ENCODE measurements around the gene RXRB. TPM values are rescaled to one million over a fixed set of nuclear protein-coding genes. Genes with fewer than 3 reads are reported as not detected.

Gene RXRB
- total and polyA plus RNA-seq, 2 of the 13 experiments (the other 11 are each of a cell fraction or from before 2014, with no cell fraction given), result 26.7 to 55.7 TPM

- TF ChIP-seq XRCC5 (optimal IDR thresholded peaks at IDR 0.05; ENCODE audit: low read length) (peak; percentile 67), ZNF335 (CRISPR knock-in tag; IDR thresholded peaks at IDR 0.05) (no peak), SIN3A (IDR thresholded peaks at IDR 0.05; ENCODE audit: borderline replicate concordance, low read depth, low read length) (peak; percentile 8; the same call in 1 of the 2 replicates), ISL2 (CRISPR knock-in tag; IDR thresholded peaks at IDR 0.05) (peak; percentile 87), MIER3 (CRISPR knock-in tag; IDR thresholded peaks at IDR 0.05; ENCODE audit: borderline replicate concordance) (peak; percentile 96; the same call in 1 of the 2 replicates), BRD4 (CRISPR knock-in tag; IDR thresholded peaks at IDR 0.05) (peak; percentile 98), ADNP (CRISPR knock-in tag; IDR thresholded peaks at IDR 0.05) (no peak), FOXC1 (CRISPR knock-in tag; IDR thresholded peaks at IDR 0.05; ENCODE audit: borderline replicate concordance) (peak; percentile 76), ZMYM2 (CRISPR knock-in tag; IDR thresholded peaks at IDR 0.05) (peak; percentile 66; the same call in 1 of the 2 replicates), BCL6 (CRISPR knock-in tag; IDR thresholded peaks at IDR 0.05) (peak; percentile 47; the same call in 1 of the 2 replicates), ZNF816 (CRISPR knock-in tag; IDR thresholded peaks at IDR 0.05; ENCODE audit: borderline replicate concordance) (peak; percentile 68; the same call in 1 of the 2 replicates), ZNF687 (CRISPR knock-in tag; IDR thresholded peaks at IDR 0.05) (peak; percentile 92), ZNF766 (CRISPR knock-in tag; IDR thresholded peaks at IDR 0.05; ENCODE audit: borderline replicate concordance) (peak; percentile 77; the same call in 1 of the 2 replicates), CAMTA2 (CRISPR knock-in tag; IDR thresholded peaks at IDR 0.05; ENCODE audit: borderline replicate concordance) (0 out of 2 replicates have a peak, but pooled peaks have one; percentile 52)
- TF ChIP-seq, protein P1, sequence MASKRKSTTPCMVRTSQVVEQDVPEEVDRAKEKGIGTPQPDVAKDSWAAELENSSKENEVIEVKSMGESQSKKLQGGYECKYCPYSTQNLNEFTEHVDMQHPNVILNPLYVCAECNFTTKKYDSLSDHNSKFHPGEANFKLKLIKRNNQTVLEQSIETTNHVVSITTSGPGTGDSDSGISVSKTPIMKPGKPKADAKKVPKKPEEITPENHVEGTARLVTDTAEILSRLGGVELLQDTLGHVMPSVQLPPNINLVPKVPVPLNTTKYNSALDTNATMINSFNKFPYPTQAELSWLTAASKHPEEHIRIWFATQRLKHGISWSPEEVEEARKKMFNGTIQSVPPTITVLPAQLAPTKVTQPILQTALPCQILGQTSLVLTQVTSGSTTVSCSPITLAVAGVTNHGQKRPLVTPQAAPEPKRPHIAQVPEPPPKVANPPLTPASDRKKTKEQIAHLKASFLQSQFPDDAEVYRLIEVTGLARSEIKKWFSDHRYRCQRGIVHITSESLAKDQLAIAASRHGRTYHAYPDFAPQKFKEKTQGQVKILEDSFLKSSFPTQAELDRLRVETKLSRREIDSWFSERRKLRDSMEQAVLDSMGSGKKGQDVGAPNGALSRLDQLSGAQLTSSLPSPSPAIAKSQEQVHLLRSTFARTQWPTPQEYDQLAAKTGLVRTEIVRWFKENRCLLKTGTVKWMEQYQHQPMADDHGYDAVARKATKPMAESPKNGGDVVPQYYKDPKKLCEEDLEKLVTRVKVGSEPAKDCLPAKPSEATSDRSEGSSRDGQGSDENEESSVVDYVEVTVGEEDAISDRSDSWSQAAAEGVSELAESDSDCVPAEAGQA (IDR thresholded peaks at IDR 0.05; ENCODE audit: low read depth), result peak; percentile 95
- TF ChIP-seq, protein P1 (CRISPR knock-in tag; IDR thresholded peaks at IDR 0.05; ENCODE audit: borderline replicate concordance), result peak; percentile 92; the same call in 1 of the 2 replicates
- TF ChIP-seq, protein P2, sequence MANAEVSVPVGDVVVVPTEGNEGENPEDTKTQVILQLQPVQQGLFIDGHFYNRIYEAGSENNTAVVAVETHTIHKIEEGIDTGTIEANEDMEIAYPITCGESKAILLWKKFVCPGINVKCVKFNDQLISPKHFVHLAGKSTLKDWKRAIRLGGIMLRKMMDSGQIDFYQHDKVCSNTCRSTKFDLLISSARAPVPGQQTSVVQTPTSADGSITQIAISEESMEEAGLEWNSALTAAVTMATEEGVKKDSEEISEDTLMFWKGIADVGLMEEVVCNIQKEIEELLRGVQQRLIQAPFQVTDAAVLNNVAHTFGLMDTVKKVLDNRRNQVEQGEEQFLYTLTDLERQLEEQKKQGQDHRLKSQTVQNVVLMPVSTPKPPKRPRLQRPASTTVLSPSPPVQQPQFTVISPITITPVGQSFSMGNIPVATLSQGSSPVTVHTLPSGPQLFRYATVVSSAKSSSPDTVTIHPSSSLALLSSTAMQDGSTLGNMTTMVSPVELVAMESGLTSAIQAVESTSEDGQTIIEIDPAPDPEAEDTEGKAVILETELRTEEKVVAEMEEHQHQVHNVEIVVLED (CRISPR knock-in tag; IDR thresholded peaks at IDR 0.05; ENCODE audit: borderline replicate concordance), result peak; percentile 80
Measured at GRCh38 chr6:33200219-33201146, at the start of gene RXRB, which contains the start of gene SLC39A7 (continued).
